ENCODE data around the gene NFATC2. TPM values are rescaled to one million over a fixed set of nuclear protein-coding genes. Genes with fewer than 3 reads are reported as not detected.
A peak's percentile ranks its signal among the peaks of the same experiment; 100 is the strongest.
"Not testable (repeated sequence)": the region's sequence is repeated elsewhere in the genome, so short reads cannot be mapped to it uniquely, and the experiment has no call there.

NFATC2 gene
- total RNA-seq, 1 donor from 2014 or later: 1.9 TPM

DNA sequence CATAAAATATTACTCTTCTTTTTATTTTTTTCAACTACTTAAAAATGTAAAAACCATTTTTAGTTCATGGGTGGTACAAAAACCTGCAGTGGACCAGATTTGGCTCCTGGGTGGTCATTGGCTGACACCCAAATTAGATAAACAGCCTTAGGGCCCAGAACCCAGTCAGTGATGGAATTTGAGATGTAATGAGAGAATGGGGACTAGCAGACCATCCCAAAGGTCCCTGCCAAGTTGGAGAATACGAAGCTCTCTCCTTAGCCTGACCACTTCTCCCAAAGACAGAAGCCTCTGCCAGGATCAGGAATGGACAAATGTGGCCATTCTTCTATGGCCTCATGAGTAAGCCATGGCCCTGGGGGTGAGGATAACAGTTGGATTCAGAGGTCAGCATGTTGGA lies 194.7 kb downstream of the NFATC2 start:
- TF ChIP-seq, protein P1, sequence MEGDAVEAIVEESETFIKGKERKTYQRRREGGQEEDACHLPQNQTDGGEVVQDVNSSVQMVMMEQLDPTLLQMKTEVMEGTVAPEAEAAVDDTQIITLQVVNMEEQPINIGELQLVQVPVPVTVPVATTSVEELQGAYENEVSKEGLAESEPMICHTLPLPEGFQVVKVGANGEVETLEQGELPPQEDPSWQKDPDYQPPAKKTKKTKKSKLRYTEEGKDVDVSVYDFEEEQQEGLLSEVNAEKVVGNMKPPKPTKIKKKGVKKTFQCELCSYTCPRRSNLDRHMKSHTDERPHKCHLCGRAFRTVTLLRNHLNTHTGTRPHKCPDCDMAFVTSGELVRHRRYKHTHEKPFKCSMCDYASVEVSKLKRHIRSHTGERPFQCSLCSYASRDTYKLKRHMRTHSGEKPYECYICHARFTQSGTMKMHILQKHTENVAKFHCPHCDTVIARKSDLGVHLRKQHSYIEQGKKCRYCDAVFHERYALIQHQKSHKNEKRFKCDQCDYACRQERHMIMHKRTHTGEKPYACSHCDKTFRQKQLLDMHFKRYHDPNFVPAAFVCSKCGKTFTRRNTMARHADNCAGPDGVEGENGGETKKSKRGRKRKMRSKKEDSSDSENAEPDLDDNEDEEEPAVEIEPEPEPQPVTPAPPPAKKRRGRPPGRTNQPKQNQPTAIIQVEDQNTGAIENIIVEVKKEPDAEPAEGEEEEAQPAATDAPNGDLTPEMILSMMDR (conservative IDR thresholded peaks at IDR 0.05): no peak
- H3K9me3 Mint-ChIP-seq: peaks cover 5% of the 10 kb centered on the region
- DNase-seq (ENCODE audit: low read depth, low spot score): no peak
- H3K36me3 Mint-ChIP-seq (ENCODE audit: low read depth): peaks cover 4% of the 10 kb centered on the region
- no peaks in the 10 kb centered on the region for H3K4me1 Mint-ChIP-seq
- peaks cover 8% of the 10 kb centered on the region for H3K27me3 Mint-ChIP-seq (ENCODE audit: low read depth)
- no peak overlapping the region for H3K4me3 Mint-ChIP-seq
- no peak overlapping the region for H3K27ac Mint-ChIP-seq (ENCODE audit: unreplicated experiment)

DNA sequence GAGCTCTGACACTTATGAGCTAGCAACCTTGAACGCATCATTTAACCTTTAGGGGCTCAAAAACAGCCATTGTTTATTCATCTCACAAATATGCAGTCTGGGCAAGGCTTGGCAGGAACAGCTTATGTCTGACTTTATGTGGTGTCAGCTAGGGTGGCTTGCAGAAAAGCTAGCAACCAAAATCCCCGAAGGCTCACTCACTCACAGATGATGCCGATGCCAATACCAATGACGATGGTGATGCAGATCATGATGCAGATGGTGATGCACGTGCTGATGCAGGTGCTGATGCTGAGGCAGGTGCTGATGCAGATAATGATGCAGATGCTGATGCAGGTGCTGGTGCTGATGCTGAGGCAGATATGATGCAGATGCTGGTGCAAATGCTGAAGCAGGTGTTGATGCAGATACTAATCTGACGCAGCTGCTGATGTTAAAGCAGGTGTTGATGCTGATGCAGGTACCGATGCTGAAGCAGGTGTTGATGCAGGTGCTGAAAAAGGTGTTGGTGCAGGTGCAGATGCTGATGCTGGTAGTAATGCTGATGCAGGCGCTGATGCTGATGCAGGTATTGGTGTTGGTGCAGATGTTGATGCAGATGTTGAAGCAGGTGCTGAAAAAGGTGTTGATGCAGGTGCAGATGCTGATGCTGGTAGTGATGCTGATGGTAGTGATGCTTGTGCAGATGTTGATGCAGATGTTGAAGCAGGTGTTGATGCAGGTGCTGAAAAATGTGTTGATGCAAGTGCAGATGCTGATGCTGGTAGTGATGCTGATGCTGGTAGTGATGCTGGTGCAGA lies 195.6 kb downstream of the NFATC2 start:
- no peak for DNase-seq (ENCODE audit: low read depth, low spot score)
- peaks cover 4% of the 10 kb centered on the region for H3K36me3 Mint-ChIP-seq (ENCODE audit: low read depth)
- peaks cover 5% of the 10 kb centered on the region for H3K9me3 Mint-ChIP-seq
- peaks cover 8% of the 10 kb centered on the region for H3K27me3 Mint-ChIP-seq (ENCODE audit: low read depth)
- H3K4me1 Mint-ChIP-seq: no peaks in the 10 kb centered on the region
- H3K27ac Mint-ChIP-seq (ENCODE audit: unreplicated experiment): no peak overlapping the region
- H3K4me3 Mint-ChIP-seq: no peak overlapping the region
- TF ChIP-seq, protein P1 (conservative IDR thresholded peaks at IDR 0.05): no peak

- Mint-ChIP-seq H3K27ac (ENCODE audit: unreplicated experiment) (no peak overlapping the region), H3K36me3 (ENCODE audit: low read depth) (peaks cover 4% of the 10 kb centered on the region), H3K9me3 (peaks cover 5% of the 10 kb centered on the region), H3K27me3 (ENCODE audit: low read depth) (peaks cover 11% of the 10 kb centered on the region), H3K4me1 (no peaks in the 10 kb centered on the region), H3K4me3 (no peak overlapping the region)
- TF ChIP-seq, protein P1 (conservative IDR thresholded peaks at IDR 0.05): no peak
- no peak for DNase-seq (ENCODE audit: low read depth, low spot score)
Measured at GRCh38 chr20:51345601-51346101, 196.9 kb downstream of the NFATC2 start.

GRCh38 chr20:51343802-51344201 lies 198.7 kb downstream of the NFATC2 start:
- H3K36me3 Mint-ChIP-seq (ENCODE audit: low read depth); H3K9me3 Mint-ChIP-seq; H3K27me3 Mint-ChIP-seq (ENCODE audit: low read depth); H3K4me1 Mint-ChIP-seq; H3K27ac Mint-ChIP-seq (ENCODE audit: unreplicated experiment); DNase-seq (ENCODE audit: low read depth, low spot score); H3K4me3 Mint-ChIP-seq: not testable (repeated sequence)

DNA sequence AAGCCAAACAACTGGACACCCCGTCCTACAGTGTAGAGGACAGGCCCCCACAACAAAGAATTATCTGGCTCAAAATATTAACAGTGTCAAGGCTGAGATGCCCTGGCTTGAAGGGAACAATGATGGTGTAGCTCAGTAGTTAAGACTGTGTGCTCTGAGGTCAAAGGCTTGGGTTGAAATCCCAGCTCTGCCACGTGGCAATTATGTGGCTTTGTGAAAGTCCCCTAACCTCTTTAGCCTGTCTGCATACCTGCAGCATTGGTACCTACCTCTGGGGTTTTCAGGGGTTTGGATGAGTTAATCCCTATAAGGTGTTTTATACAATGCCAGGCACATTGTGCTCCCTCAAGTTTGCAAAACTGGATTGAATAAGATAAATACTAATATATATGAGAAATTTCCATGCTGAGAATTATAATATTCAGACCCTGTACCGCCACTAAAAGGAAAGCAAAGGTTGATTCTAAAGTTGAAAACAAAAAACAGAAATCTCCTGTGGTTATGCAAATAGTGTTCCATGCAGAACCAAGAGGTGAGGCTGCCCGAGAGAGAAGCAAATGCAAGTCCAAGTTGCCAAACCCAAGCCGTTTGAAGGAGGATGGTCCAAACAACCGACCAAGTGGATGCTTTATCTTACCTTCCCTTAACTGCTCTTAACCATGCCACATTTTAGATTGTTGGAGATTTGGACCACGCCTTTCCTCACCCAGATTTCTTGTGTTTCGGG lies 199.8 kb downstream of the NFATC2 start:
- TF ChIP-seq, protein P1 (conservative IDR thresholded peaks at IDR 0.05): no peak
- H3K4me3 Mint-ChIP-seq: no peak overlapping the region
- no peak for DNase-seq (ENCODE audit: low read depth, low spot score)
- H3K4me1 Mint-ChIP-seq: no peaks in the 10 kb centered on the region
- peaks cover 5% of the 10 kb centered on the region for H3K9me3 Mint-ChIP-seq
- H3K27ac Mint-ChIP-seq (ENCODE audit: unreplicated experiment): no peak overlapping the region
- peaks cover 4% of the 10 kb centered on the region for H3K36me3 Mint-ChIP-seq (ENCODE audit: low read depth)
- H3K27me3 Mint-ChIP-seq (ENCODE audit: low read depth): peaks cover 8% of the 10 kb centered on the region

GRCh38 chr20:51341581-51341980 lies 200.9 kb downstream of the NFATC2 start:
- H3K4me1 Mint-ChIP-seq: no peaks in the 10 kb centered on the region
- TF ChIP-seq, protein P1 (conservative IDR thresholded peaks at IDR 0.05): no peak
- peaks cover 3% of the 10 kb centered on the region for H3K27me3 Mint-ChIP-seq (ENCODE audit: low read depth)
- H3K9me3 Mint-ChIP-seq: peaks cover 5% of the 10 kb centered on the region
- H3K27ac Mint-ChIP-seq (ENCODE audit: unreplicated experiment): peak overlapping the region; percentile 76
- no peak for DNase-seq (ENCODE audit: low read depth, low spot score)
- H3K4me3 Mint-ChIP-seq: no peak overlapping the region
- peaks cover 4% of the 10 kb centered on the region for H3K36me3 Mint-ChIP-seq (ENCODE audit: low read depth)
